Activated CD8-positive, alpha-beta memory T cell treated with anti-CD3 and anti-CD28 coated beads, Interleukin-2, amount 10 ng/mL, durations not matched to agents 7 days and 5 days (primary cell): ENCODE measurements around the gene CHD2. TPM values are rescaled to one million over a fixed set of nuclear protein-coding genes. Genes with fewer than 3 reads are reported as not detected.
"Not testable (repeated sequence)": the region's sequence is repeated elsewhere in the genome, so short reads cannot be mapped to it uniquely, and the experiment has no call there.

Experiments used
- ATAC-seq: fragments of 150-1000 bp; cut with Tn5 transposase; one replicate; pipeline ENCODE4 v1.10.0; 2021; ENCODE audit warnings: moderate library complexity
- CTCF ChIA-PET: fragments of 350-600 bp; sonication (Branson Sonifier 250); formaldehyde crosslinking; loops from one replicate; lab custom pipeline; 2021; ENCODE audit warnings: antibody characterized with exemption; lab: Charles Lee
- DNase-seq: peaks from one replicate; pipeline ENCODE4 v3.0.0-alpha.2; 2020
- H3K27ac Mint-ChIP-seq: one replicate; pipeline ENCODE4 v1.8.0; 2021; ENCODE audit warnings: mild to moderate bottlenecking, mixed read lengths
- H3K27me3 Mint-ChIP-seq: one replicate; pipeline ENCODE4 v1.8.0; 2021; ENCODE audit warnings: mixed read lengths
- H3K36me3 Mint-ChIP-seq: one replicate; pipeline ENCODE4 v1.8.0; 2021; ENCODE audit warnings: mild to moderate bottlenecking, mixed read lengths
- H3K4me1 Mint-ChIP-seq: one replicate; pipeline ENCODE4 v1.8.0; 2021; ENCODE audit warnings: mixed read lengths
- H3K4me3 Mint-ChIP-seq: one replicate; pipeline ENCODE4 v1.8.0; 2021; ENCODE audit warnings: mild to moderate bottlenecking, moderate library complexity, mixed read lengths
- H3K9me3 Mint-ChIP-seq: one replicate; pipeline ENCODE4 v1.8.0; 2022; ENCODE audit warnings: low read depth, mixed read lengths
- total RNA-seq, 2 experiments: library from RNA; stranded (reverse); gene quantifications; one replicate each; pipeline ENCODE4 v1.2.3, GENCODE V29; 2021

The CHD2 gene
- total RNA-seq, 2 experiments from 2014 or later = 121 to 151 TPM

GRCh38 chr15:92914768-92915221 is 14.7 kb downstream of the CHD2 start:
- Mint-ChIP-seq H3K4me3 (peak overlapping the region; percentile 74), H3K4me1 (peaks cover 78% of the 10 kb centered on the region), H3K27me3 (no peaks in the 10 kb centered on the region), H3K36me3 (peaks cover 48% of the 10 kb centered on the region), H3K9me3 (no peaks in the 10 kb centered on the region), H3K27ac (peak overlapping the region; percentile 90)
- DNase-seq (no peak), ATAC-seq (peak; percentile 73)
- CTCF ChIA-PET = interaction anchor here (1.1 to 11.8 kb wide), 12 partner anchors 8 to 118 kb away, joined by 3 to 147 read pairs (median 6); partner anchors contain the start of gene CHD2

GRCh38 chr15:92915766-92916435 is 15.8 kb downstream of the CHD2 start:
- no peak for ATAC-seq
- peaks cover 44% of the 10 kb centered on the region for H3K36me3 Mint-ChIP-seq

GRCh38 chr15:92917598-92918407 is 17.7 kb downstream of the CHD2 start:
- peak overlapping the region; percentile 32 for H3K4me3 Mint-ChIP-seq
- ATAC-seq (peak; percentile 54), DNase-seq (peak; percentile 96)
- peak overlapping the region; percentile 86 for H3K27ac Mint-ChIP-seq
- peaks cover 37% of the 10 kb centered on the region for H3K36me3 Mint-ChIP-seq
- no peaks in the 10 kb centered on the region for H3K27me3 Mint-ChIP-seq
- peaks cover 83% of the 10 kb centered on the region for H3K4me1 Mint-ChIP-seq
- CTCF ChIA-PET = interaction anchor here (0.7 to 11.8 kb wide), 18 partner anchors 9 to 120 kb away, joined by 3 to 147 read pairs (median 7); partner anchors contain the start of gene CHD2
- no peaks in the 10 kb centered on the region for H3K9me3 Mint-ChIP-seq

More at GRCh38 chr15:92915766-92916435, 15.8 kb downstream of the CHD2 start:
- no peaks in the 10 kb centered on the region for H3K9me3 Mint-ChIP-seq
- peak overlapping the region; percentile 33 for H3K27ac Mint-ChIP-seq
- peak overlapping the region; percentile 47 for H3K4me3 Mint-ChIP-seq
- no peak for DNase-seq
- CTCF ChIA-PET = interaction anchor here (1.0 to 11.8 kb wide), 12 partner anchors 9 to 119 kb away, joined by 3 to 147 read pairs (median 6); partner anchors contain the start of gene CHD2
- no peaks in the 10 kb centered on the region for H3K27me3 Mint-ChIP-seq
- peaks cover 81% of the 10 kb centered on the region for H3K4me1 Mint-ChIP-seq

- not testable (repeated sequence) for H3K9me3 Mint-ChIP-seq, H3K27ac Mint-ChIP-seq, H3K4me3 Mint-ChIP-seq, ATAC-seq, DNase-seq, H3K27me3 Mint-ChIP-seq
- Mint-ChIP-seq H3K4me1 (peaks cover 79% of the 10 kb centered on the region), H3K36me3 (peaks cover 44% of the 10 kb centered on the region)
- CTCF ChIA-PET = interaction anchor here (1.2 to 11.8 kb wide), 12 partner anchors 11 to 121 kb away, joined by 3 to 147 read pairs (median 8); partner anchors contain the start of gene CHD2
Observed at GRCh38 chr15:92918881-92919280, 18.8 kb downstream of the CHD2 start.

- no peak for ATAC-seq
- Mint-ChIP-seq H3K9me3 (no peaks in the 10 kb centered on the region), H3K4me3 (no peak overlapping the region), H3K27me3 (no peaks in the 10 kb centered on the region), H3K27ac (peak overlapping the region; percentile 53), H3K36me3 (peaks cover 57% of the 10 kb centered on the region), H3K4me1 (peaks cover 71% of the 10 kb centered on the region)
- CTCF ChIA-PET = interaction anchor here (0.8 to 11.8 kb wide), 4 partner anchors 12 to 124 kb away, joined by 3 to 147 read pairs (median 12); no protein-coding TSS in a partner anchor
- DNase-seq = no peak
Observed at GRCh38 chr15:92920595-92921161, 20.6 kb downstream of the CHD2 start.

- Mint-ChIP-seq H3K4me1 (peaks cover 70% of the 10 kb centered on the region), H3K27ac (peak overlapping the region; percentile 53), H3K9me3 (no peaks in the 10 kb centered on the region), H3K4me3 (no peak overlapping the region), H3K27me3 (no peaks in the 10 kb centered on the region), H3K36me3 (peaks cover 58% of the 10 kb centered on the region)
- CTCF ChIA-PET = interaction anchor here (0.8 to 11.8 kb wide), 4 partner anchors 11 to 125 kb away, joined by 3 to 147 read pairs (median 12); no protein-coding TSS in a partner anchor
- ATAC-seq = peak; percentile 38
- DNase-seq = no peak
Observed at GRCh38 chr15:92921215-92922131, 21.3 kb downstream of the CHD2 start.

- Mint-ChIP-seq H3K9me3 (no peaks in the 10 kb centered on the region), H3K4me1 (peaks cover 65% of the 10 kb centered on the region), H3K36me3 (peaks cover 60% of the 10 kb centered on the region), H3K4me3 (no peak overlapping the region), H3K27me3 (no peaks in the 10 kb centered on the region), H3K27ac (peak overlapping the region; percentile 48)
- CTCF ChIA-PET = interaction anchor here (3.1 to 11.8 kb wide), 2 partner anchors 114 to 126 kb away, joined by 20 to 147 read pairs; no protein-coding TSS in a partner anchor
- no peak for ATAC-seq
- DNase-seq = no peak
Observed at GRCh38 chr15:92922418-92923002, 22.4 kb downstream of the CHD2 start.

GRCh38 chr15:92924216-92924615 is 24.1 kb downstream of the CHD2 start:
- peaks cover 58% of the 10 kb centered on the region for H3K4me1 Mint-ChIP-seq
- peaks cover 71% of the 10 kb centered on the region for H3K36me3 Mint-ChIP-seq
- H3K4me3 Mint-ChIP-seq = no peak overlapping the region
- DNase-seq (no peak), ATAC-seq (no peak)
- CTCF ChIA-PET = interaction anchor here (1.0 to 1.3 kb wide), 3 partner anchors 56 to 128 kb away, joined by 3 read pairs; no protein-coding TSS in a partner anchor
- H3K27me3 Mint-ChIP-seq = no peaks in the 10 kb centered on the region
- peak overlapping the region; percentile 4 for H3K27ac Mint-ChIP-seq
- H3K9me3 Mint-ChIP-seq = no peaks in the 10 kb centered on the region

GRCh38 chr15:92925454-92925853 is 25.3 kb downstream of the CHD2 start:
- CTCF ChIA-PET = interaction anchor here (0.9 to 1.5 kb wide), 6 partner anchors 11 to 128 kb away, joined by 3 to 6 read pairs (median 4); no protein-coding TSS in a partner anchor
- Mint-ChIP-seq H3K36me3 (peaks cover 74% of the 10 kb centered on the region), H3K4me1 (peaks cover 49% of the 10 kb centered on the region), H3K27me3 (no peaks in the 10 kb centered on the region), H3K9me3 (no peaks in the 10 kb centered on the region), H3K4me3 (no peak overlapping the region), H3K27ac (no peak overlapping the region)
- no peak for DNase-seq
- ATAC-seq = no peak

- DNase-seq (no peak), ATAC-seq (no peak)
- Mint-ChIP-seq H3K9me3 (no peaks in the 10 kb centered on the region), H3K4me3 (no peak overlapping the region), H3K27me3 (no peaks in the 10 kb centered on the region), H3K4me1 (peaks cover 23% of the 10 kb centered on the region), H3K36me3 (peaks cover 81% of the 10 kb centered on the region), H3K27ac (no peak overlapping the region)
- CTCF ChIA-PET = interaction anchor here (1.0 to 2.0 kb wide), 4 partner anchors 10 to 120 kb away, joined by 4 to 5 read pairs (median 4); no protein-coding TSS in a partner anchor
Observed at GRCh38 chr15:92928225-92928750, 28.2 kb downstream of the CHD2 start.

- H3K4me1 Mint-ChIP-seq = peaks cover 23% of the 10 kb centered on the region
- ATAC-seq (no peak), DNase-seq (no peak)
- H3K27ac Mint-ChIP-seq = no peak overlapping the region
- peaks cover 84% of the 10 kb centered on the region for H3K36me3 Mint-ChIP-seq
- H3K9me3 Mint-ChIP-seq = no peaks in the 10 kb centered on the region
- H3K27me3 Mint-ChIP-seq = no peaks in the 10 kb centered on the region
- H3K4me3 Mint-ChIP-seq = no peak overlapping the region
- CTCF ChIA-PET = interaction anchor here (1.0 to 2.0 kb wide), 4 partner anchors 10 to 120 kb away, joined by 4 to 5 read pairs (median 4); no protein-coding TSS in a partner anchor
Observed at GRCh38 chr15:92929002-92929401, 28.9 kb downstream of the CHD2 start.
